ENCODE results near the gene EFNA5.

Gene EFNA5

DNA sequence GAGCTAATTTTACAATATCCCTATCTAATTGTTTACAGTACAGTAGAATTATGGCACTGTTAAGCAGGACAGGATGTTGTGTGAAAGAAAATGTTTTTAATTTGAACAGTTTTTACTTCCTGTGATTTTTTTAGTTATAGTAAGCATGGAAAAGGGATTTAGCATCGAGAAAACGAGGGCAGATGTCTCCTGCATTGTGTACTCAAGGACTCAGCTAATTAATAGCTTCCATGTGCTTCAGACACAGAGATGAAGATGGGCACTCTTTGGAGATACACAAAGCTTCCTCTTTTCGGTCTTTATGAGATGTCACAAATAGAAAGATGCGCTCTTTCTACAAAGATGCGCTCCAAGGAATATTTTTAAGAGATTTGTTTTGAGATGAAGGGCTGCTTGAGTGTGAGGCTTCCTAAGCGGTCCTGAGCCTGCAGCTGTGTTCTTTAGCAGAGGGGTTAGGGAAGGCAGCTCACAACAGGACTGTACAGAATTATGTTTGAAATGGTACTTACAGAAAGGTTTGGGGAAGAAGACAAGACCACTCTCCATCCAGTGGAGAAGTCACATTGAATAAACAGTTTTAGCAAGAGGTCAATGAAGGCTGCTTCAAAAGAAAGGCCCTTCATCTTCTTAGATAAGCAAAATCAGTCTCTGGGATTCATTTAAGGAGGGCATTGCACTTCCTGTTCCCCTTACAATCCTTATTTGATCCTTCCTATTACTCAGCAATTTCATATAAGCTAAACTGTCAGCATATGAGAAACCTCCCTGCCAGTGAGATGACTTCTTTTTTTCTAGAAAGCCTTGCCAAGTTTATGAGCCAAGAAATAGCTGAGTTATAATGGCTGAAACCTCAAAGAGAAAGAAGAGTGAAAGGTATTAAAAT, 311.5 kb downstream of the EFNA5 start (continued):
- TF ChIP-seq, protein P1, sequence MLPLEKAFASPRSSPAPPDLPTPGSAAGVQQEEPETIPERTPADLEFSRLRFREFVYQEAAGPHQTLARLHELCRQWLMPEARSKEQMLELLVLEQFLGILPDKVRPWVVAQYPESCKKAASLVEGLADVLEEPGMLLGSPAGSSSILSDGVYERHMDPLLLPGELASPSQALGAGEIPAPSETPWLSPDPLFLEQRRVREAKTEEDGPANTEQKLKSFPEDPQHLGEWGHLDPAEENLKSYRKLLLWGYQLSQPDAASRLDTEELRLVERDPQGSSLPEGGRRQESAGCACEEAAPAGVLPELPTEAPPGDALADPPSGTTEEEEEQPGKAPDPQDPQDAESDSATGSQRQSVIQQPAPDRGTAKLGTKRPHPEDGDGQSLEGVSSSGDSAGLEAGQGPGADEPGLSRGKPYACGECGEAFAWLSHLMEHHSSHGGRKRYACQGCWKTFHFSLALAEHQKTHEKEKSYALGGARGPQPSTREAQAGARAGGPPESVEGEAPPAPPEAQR (tag by site-specific recombination; IDR thresholded peaks at IDR 0.05): no peak
- TF ChIP-seq YY1 (tag by site-specific recombination; IDR thresholded peaks at IDR 0.05): no peak
- no peak for TF ChIP-seq EGR2 (tag by site-specific recombination; IDR thresholded peaks at IDR 0.05; ENCODE audit: low read depth)
- TF ChIP-seq ZNF792 (tag by site-specific recombination; IDR thresholded peaks at IDR 0.05): no peak
- no peak for TF ChIP-seq ZNF292 (tag by site-specific recombination; IDR thresholded peaks at IDR 0.05; ENCODE audit: borderline replicate concordance, low read depth)

DNA sequence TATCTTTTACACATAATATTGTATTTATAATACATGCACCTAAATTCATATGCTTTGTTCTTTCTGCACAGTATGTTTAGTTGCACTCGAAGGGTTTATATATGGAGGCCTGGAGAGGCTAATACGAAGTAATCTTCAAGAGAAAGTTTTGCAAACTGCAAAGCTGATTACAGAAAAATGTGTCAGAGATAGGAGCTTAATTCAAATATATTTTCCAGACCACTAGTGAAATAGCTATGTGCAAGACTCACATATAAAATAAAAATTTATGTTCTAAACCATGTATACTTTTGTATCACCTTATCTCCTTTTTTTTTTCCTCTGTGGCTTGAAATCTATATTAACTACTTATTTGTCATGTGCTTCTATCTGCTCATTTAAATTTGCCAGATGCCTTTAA, 313.8 kb downstream of the EFNA5 start:
- CTCF ChIA-PET: no interaction called here

More for the DNA sequence above, 313.8 kb downstream of the EFNA5 start:
- TF ChIP-seq ZNF354C (tag by site-specific recombination; IDR thresholded peaks at IDR 0.05; ENCODE audit: borderline replicate concordance, low read depth) (no peak), MYNN (tag by site-specific recombination; IDR thresholded peaks at IDR 0.05; ENCODE audit: borderline replicate concordance) (no peak), ZNF10 (tag by site-specific recombination; IDR thresholded peaks at IDR 0.05) (no peak), HOXD13 (CRISPR knock-in tag; IDR thresholded peaks at IDR 0.05; ENCODE audit: borderline replicate concordance) (no peak), ZNF404 (tag by site-specific recombination; IDR thresholded peaks at IDR 0.05) (no peak), ZNF585B (tag by site-specific recombination; IDR thresholded peaks at IDR 0.05) (no peak), ZNF473 (tag by site-specific recombination; IDR thresholded peaks at IDR 0.05) (no peak), GLI4 (tag by site-specific recombination; IDR thresholded peaks at IDR 0.05) (no peak), ZNF223 (tag by site-specific recombination; IDR thresholded peaks at IDR 0.05) (no peak), ZNF701 (tag by site-specific recombination; IDR thresholded peaks at IDR 0.05) (no peak), ZBTB21 (tag by site-specific recombination; IDR thresholded peaks at IDR 0.05) (no peak), ZNF140 (tag by site-specific recombination; IDR thresholded peaks at IDR 0.05) (no peak), ZNF175 (tag by site-specific recombination; IDR thresholded peaks at IDR 0.05) (no peak), ZNF785 (tag by site-specific recombination; IDR thresholded peaks at IDR 0.05) (no peak)
- TF ChIP-seq, protein P2, sequence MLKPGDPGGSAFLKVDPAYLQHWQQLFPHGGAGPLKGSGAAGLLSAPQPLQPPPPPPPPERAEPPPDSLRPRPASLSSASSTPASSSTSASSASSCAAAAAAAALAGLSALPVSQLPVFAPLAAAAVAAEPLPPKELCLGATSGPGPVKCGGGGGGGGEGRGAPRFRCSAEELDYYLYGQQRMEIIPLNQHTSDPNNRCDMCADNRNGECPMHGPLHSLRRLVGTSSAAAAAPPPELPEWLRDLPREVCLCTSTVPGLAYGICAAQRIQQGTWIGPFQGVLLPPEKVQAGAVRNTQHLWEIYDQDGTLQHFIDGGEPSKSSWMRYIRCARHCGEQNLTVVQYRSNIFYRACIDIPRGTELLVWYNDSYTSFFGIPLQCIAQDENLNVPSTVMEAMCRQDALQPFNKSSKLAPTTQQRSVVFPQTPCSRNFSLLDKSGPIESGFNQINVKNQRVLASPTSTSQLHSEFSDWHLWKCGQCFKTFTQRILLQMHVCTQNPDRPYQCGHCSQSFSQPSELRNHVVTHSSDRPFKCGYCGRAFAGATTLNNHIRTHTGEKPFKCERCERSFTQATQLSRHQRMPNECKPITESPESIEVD (tag by site-specific recombination; IDR thresholded peaks at IDR 0.05): no peak
- TF ChIP-seq, protein P3, sequence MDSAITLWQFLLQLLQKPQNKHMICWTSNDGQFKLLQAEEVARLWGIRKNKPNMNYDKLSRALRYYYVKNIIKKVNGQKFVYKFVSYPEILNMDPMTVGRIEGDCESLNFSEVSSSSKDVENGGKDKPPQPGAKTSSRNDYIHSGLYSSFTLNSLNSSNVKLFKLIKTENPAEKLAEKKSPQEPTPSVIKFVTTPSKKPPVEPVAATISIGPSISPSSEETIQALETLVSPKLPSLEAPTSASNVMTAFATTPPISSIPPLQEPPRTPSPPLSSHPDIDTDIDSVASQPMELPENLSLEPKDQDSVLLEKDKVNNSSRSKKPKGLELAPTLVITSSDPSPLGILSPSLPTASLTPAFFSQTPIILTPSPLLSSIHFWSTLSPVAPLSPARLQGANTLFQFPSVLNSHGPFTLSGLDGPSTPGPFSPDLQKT (IDR thresholded peaks at IDR 0.05; ENCODE audit: borderline replicate concordance, low read depth, low read length): no peak
- TF ChIP-seq, protein P4, sequence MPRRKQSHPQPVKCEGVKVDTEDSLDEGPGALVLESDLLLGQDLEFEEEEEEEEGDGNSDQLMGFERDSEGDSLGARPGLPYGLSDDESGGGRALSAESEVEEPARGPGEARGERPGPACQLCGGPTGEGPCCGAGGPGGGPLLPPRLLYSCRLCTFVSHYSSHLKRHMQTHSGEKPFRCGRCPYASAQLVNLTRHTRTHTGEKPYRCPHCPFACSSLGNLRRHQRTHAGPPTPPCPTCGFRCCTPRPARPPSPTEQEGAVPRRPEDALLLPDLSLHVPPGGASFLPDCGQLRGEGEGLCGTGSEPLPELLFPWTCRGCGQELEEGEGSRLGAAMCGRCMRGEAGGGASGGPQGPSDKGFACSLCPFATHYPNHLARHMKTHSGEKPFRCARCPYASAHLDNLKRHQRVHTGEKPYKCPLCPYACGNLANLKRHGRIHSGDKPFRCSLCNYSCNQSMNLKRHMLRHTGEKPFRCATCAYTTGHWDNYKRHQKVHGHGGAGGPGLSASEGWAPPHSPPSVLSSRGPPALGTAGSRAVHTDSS (tag by site-specific recombination; IDR thresholded peaks at IDR 0.05): no peak
- TF ChIP-seq, protein P5, sequence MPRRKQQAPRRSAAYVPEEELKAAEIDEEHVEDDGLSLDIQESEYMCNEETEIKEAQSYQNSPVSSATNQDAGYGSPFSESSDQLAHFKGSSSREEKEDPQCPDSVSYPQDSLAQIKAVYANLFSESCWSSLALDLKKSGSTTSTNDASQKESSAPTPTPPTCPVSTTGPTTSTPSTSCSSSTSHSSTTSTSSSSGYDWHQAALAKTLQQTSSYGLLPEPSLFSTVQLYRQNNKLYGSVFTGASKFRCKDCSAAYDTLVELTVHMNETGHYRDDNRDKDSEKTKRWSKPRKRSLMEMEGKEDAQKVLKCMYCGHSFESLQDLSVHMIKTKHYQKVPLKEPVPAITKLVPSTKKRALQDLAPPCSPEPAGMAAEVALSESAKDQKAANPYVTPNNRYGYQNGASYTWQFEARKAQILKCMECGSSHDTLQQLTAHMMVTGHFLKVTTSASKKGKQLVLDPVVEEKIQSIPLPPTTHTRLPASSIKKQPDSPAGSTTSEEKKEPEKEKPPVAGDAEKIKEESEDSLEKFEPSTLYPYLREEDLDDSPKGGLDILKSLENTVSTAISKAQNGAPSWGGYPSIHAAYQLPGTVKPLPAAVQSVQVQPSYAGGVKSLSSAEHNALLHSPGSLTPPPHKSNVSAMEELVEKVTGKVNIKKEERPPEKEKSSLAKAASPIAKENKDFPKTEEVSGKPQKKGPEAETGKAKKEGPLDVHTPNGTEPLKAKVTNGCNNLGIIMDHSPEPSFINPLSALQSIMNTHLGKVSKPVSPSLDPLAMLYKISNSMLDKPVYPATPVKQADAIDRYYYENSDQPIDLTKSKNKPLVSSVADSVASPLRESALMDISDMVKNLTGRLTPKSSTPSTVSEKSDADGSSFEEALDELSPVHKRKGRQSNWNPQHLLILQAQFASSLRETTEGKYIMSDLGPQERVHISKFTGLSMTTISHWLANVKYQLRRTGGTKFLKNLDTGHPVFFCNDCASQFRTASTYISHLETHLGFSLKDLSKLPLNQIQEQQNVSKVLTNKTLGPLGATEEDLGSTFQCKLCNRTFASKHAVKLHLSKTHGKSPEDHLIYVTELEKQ (tag by site-specific recombination; IDR thresholded peaks at IDR 0.05; ENCODE audit: borderline replicate concordance): no peak
- H3K36me3 ChIP-seq (ENCODE audit: control insufficient read depth in 2 of 2, insufficient read depth in 1 of 2, low read length in 2 of 2): no peaks in the 10 kb centered on the region
- POLR2A ChIA-PET: no interaction called here
- no peak overlapping the region for H3K27ac ChIP-seq (ENCODE audit: extremely low read depth, low read depth, low read length)
- H3K9me3 ChIP-seq (ENCODE audit: control insufficient read depth, insufficient read depth, low read depth, low read length): no peaks in the 10 kb centered on the region
- no peak overlapping the region for H3K4me3 ChIP-seq (ENCODE audit: low read depth, low read length)
- H3K4me1 ChIP-seq (ENCODE audit: control insufficient read depth, insufficient read depth, low read length): peaks cover 10% of the 10 kb centered on the region; the same call in 1 of the 2 replicates

Measured in HEK293 (cell line).